Measurements from ENCODE around the gene BCL11B.

GRCh38 chr14:99235582-99236320, 36.2 kb downstream of the BCL11B start:
- TF ChIP-seq POLR2A (IDR thresholded peaks at IDR 0.05) (no peak), POLR2AphosphoS5 (IDR thresholded peaks at IDR 0.05) (no peak)

Measured in gastroesophageal sphincter (tissue), 2 donors.